A673 (cell line): ENCODE results near the gene LYPLA2. TPM values are rescaled to one million over a fixed set of nuclear protein-coding genes. Genes with fewer than 3 reads are reported as not detected.

Experiments
- BruUV-seq: library from RNA; stranded (reverse); fragments of 400-500 nt; replicated peaks from 2 replicates; lab custom pipeline; 2021; lab: Mats Ljungman, UMichigan
- CTCF ChIA-PET: fragments of 300-600 bp; sonication (Branson Sonifier 250); formaldehyde crosslinking; loops from one replicate; lab custom pipeline; 2022; ENCODE audit warnings: antibody characterized with exemption; lab: Charles Lee
- POLR2A ChIA-PET: fragments of 300-600 bp; sonication (Branson Sonifier 250); formaldehyde crosslinking; loops from one replicate; lab custom pipeline; 2022; ENCODE audit warnings: antibody characterized with exemption; ENCODE audit not compliant: low non-redundant PET; lab: Charles Lee
- DNase-seq: peaks from one replicate; pipeline ENCODE4 v3.0.0-alpha.2; 2015; ENCODE audit warnings: low spot score
- H3K27ac ChIP-seq: fragments of 200-600 bp; sonication (generic); 2 replicates; pipeline ENCODE4 v1.5.1; 2016; ENCODE audit warnings: mixed run types, low read depth, mild to moderate bottlenecking, mixed read lengths, antibody characterized with exemption, low read length; ENCODE audit not compliant: poor library complexity, severe bottlenecking
- H3K27me3 ChIP-seq: fragments of 200-600 bp; sonication (generic); replicated peaks from 2 replicates; pipeline ENCODE4 v1.6.1; 2017; ENCODE audit warnings: mixed run types, low read depth, mild to moderate bottlenecking, mixed read lengths, antibody characterized with exemption, low read length; ENCODE audit not compliant: insufficient read depth, poor library complexity
- H3K36me3 ChIP-seq: fragments of 200-600 bp; sonication (generic); 2 replicates; pipeline ENCODE4 v1.6.1; 2016; ENCODE audit warnings: mixed run types, mild to moderate bottlenecking, mixed read lengths, antibody characterized with exemption, low read length; ENCODE audit not compliant: insufficient read depth, poor library complexity, severe bottlenecking
- H3K4me1 ChIP-seq: fragments of 200-600 bp; sonication (generic); 2 replicates; pipeline ENCODE4 v1.6.1; 2017; ENCODE audit warnings: mixed run types, mild to moderate bottlenecking, mixed read lengths, antibody characterized with exemption, low read length; ENCODE audit not compliant: insufficient read depth, poor library complexity, severe bottlenecking
- H3K4me3 ChIP-seq: fragments of 200-600 bp; sonication (generic); 2 replicates; pipeline ENCODE4 v1.5.1; 2016; ENCODE audit warnings: low read depth, mixed run types, mild to moderate bottlenecking, mixed read lengths, low read length; ENCODE audit not compliant: poor library complexity, severe bottlenecking
- H3K9me3 ChIP-seq: fragments of 200-600 bp; sonication (generic); 2 replicates; pipeline ENCODE4 v1.6.1; 2016; ENCODE audit warnings: mixed run types, low read depth, mild to moderate bottlenecking, mixed read lengths, antibody characterized with exemption, low read length; ENCODE audit not compliant: poor library complexity, severe bottlenecking
- EZH2 ChIP-seq: fragments of 200-600 bp; sonication (generic); IDR thresholded peaks from 2 replicates; pipeline ENCODE4 v1.6.1; 2017; ENCODE audit warnings: borderline replicate concordance, low read depth, mild to moderate bottlenecking, mixed read lengths, antibody characterized with exemption, low read length; ENCODE audit not compliant: poor library complexity, severe bottlenecking
- intact Hi-C: fragments of 100-400 bp; cut with micrococcal nuclease; formaldehyde crosslinking; loops from one replicate; pipeline ENCODE4 v1.10.0; 2022; ENCODE audit not compliant: unreplicated experiment
- total RNA-seq: library from RNA; stranded (reverse); gene quantifications from 2 replicates; pipeline ENCODE4 v1.2.3, GENCODE V29; 2021
- TF ChIP-seq, protein P1 (sequence below): fragments of 300-800, 200-600 bp; sonication (generic); conservative IDR thresholded peaks from 2 replicates; pipeline ENCODE4 v1.5.1; 2017; ENCODE audit warnings: low read depth, mild to moderate bottlenecking, antibody characterized with exemption, low read length, moderate library complexity, mixed read lengths

Gene LYPLA2
- total RNA-seq, 1 experiment from 2014 or later = 66.2 TPM

DNA sequence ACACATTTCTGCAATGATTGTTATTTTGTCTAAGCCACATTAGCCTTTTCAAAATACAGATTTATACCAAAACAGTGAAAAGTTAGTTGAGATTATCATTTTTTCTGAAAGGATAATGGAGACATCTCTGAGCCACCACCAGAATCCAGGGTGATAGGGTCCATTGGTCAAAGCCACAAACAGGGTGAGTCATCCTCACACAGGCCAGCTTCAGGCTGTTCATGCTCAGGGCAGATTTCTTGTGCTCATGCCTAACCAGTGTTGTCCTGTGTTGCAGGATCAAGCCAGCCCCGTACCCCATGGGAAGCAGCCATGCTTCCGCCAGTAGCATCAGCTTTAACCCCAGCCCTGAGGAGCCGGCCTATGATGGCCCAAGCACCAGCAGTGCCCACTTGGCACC lies 34.3 kb upstream of the LYPLA2 start:
- no peaks in the 10 kb centered on the region for H3K9me3 ChIP-seq
- no peak overlapping the region for H3K27ac ChIP-seq
- no peak for DNase-seq
- BruUV-seq = no TSS peak
- no peak overlapping the region for H3K4me3 ChIP-seq
- ChIA-PET POLR2A (no interaction called here), CTCF (no interaction called here)
- H3K36me3 ChIP-seq = peaks cover 99% of the 10 kb centered on the region
- intact Hi-C loops = no loop called here
- no peaks in the 10 kb centered on the region for H3K4me1 ChIP-seq
- no peaks in the 10 kb centered on the region for H3K27me3 ChIP-seq
- TF ChIP-seq EZH2 = no peak
- TF ChIP-seq, protein P1, sequence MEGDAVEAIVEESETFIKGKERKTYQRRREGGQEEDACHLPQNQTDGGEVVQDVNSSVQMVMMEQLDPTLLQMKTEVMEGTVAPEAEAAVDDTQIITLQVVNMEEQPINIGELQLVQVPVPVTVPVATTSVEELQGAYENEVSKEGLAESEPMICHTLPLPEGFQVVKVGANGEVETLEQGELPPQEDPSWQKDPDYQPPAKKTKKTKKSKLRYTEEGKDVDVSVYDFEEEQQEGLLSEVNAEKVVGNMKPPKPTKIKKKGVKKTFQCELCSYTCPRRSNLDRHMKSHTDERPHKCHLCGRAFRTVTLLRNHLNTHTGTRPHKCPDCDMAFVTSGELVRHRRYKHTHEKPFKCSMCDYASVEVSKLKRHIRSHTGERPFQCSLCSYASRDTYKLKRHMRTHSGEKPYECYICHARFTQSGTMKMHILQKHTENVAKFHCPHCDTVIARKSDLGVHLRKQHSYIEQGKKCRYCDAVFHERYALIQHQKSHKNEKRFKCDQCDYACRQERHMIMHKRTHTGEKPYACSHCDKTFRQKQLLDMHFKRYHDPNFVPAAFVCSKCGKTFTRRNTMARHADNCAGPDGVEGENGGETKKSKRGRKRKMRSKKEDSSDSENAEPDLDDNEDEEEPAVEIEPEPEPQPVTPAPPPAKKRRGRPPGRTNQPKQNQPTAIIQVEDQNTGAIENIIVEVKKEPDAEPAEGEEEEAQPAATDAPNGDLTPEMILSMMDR = no peak

DNA sequence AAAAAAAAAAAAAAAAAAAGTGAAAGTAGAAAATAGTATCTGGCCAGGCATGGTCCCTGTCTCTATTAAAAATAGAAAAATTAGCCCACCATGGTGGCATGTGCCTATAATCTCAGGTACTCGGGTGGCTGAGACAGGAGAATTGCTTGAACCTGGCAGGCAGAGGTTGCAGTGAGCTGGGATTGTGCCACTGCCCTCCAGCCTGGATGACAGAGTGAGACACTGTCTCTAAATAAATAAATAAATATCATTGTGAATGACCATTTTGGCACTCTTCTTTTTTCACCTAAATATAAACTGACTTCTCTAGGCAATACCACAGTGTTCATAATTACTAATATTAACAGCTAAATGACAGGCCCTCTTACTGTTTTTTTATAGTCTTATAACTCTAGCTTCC lies 33.1 kb upstream of the LYPLA2 start:
- no peak for TF ChIP-seq EZH2
- TF ChIP-seq, protein P1 = no peak
- BruUV-seq = no TSS peak
- DNase-seq = no peak

DNA sequence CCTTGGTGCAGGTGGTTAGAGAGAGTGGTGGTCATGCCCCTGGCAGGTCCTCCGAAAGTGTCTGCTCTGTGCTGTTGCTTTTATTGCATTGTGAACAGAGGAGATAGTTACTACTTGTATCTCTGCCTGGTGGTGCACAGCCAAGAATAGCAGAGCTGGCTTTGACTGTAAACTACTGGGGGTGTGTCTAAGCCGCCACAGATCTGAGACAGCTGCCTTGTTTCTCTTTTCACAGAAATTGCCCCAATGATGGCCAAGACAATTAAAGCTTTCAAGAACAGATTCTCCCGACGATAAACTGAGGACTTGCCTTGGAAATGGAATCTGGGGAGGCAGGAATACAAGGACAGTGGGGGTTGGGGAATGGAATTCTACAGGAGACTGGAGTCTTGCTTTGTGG lies 31.7 kb upstream of the LYPLA2 start:
- intact Hi-C loops = no loop called here
- no peak for DNase-seq
- TF ChIP-seq EZH2 = no peak
- TF ChIP-seq, protein P1 = no peak
- Histone ChIP-seq H3K9me3 (no peaks in the 10 kb centered on the region), H3K27me3 (no peaks in the 10 kb centered on the region), H3K27ac (no peak overlapping the region), H3K4me1 (no peaks in the 10 kb centered on the region), H3K36me3 (peaks cover 77% of the 10 kb centered on the region), H3K4me3 (no peak overlapping the region)
- BruUV-seq = no TSS peak
- POLR2A ChIA-PET = no interaction called here
- CTCF ChIA-PET = no interaction called here

More for the DNA sequence above, 33.1 kb upstream of the LYPLA2 start:
- intact Hi-C loops = no loop called here
- H3K4me1 ChIP-seq = no peaks in the 10 kb centered on the region
- H3K36me3 ChIP-seq = peaks cover 91% of the 10 kb centered on the region
- H3K9me3 ChIP-seq = no peaks in the 10 kb centered on the region
- POLR2A ChIA-PET = interaction anchor here (0.6 kb wide), 2 partner anchors 33 to 1456 kb away, joined by 4 to 5 read pairs; no protein-coding TSS in a partner anchor
- H3K27me3 ChIP-seq = no peaks in the 10 kb centered on the region
- no peak overlapping the region for H3K27ac ChIP-seq
- no peak overlapping the region for H3K4me3 ChIP-seq
- CTCF ChIA-PET = no interaction called here
